Embryonic facial prominence (tissue), 1 donor: ENCODE results near the gene SSBP1.
"Not testable (repeated sequence)": the region's sequence is repeated elsewhere in the genome, so short reads cannot be mapped to it uniquely, and the experiment has no call there.

Experiments used
- DNase-seq: peaks from one replicate; pipeline ENCODE4 v3.0.0-alpha.2; 2016; ENCODE audit errors: extremely low spot score

Gene SSBP1

GRCh38 chr7:141737836-141738591, at the start of gene SSBP1:
Gene SSBP1 (plus strand): TSS chr7:141738358. CDS start chr7:141739167, 809 bp downstream.
- DNase-seq: peak; percentile 93

GRCh38 chr7:141689072-141689825, 48.9 kb upstream of the SSBP1 start:
- not testable (repeated sequence) for DNase-seq

- no peak for DNase-seq
Observed at GRCh38 chr7:141691540-141691939, 46.6 kb upstream of the SSBP1 start.

GRCh38 chr7:141691961-141692360, 46.2 kb upstream of the SSBP1 start:
- no peak for DNase-seq

- no peak for DNase-seq
Observed at GRCh38 chr7:141693082-141693481, 45.1 kb upstream of the SSBP1 start.

- no peak for DNase-seq
Observed at GRCh38 chr7:141695803-141696289, 42.3 kb upstream of the SSBP1 start.

GRCh38 chr7:141696348-141696747, 41.8 kb upstream of the SSBP1 start:
- DNase-seq: no peak

GRCh38 chr7:141697211-141697871, 40.8 kb upstream of the SSBP1 start:
- no peak for DNase-seq

GRCh38 chr7:141698247-141699015, 39.7 kb upstream of the SSBP1 start:
- DNase-seq: no peak

- no peak for DNase-seq
Observed at GRCh38 chr7:141699860-141700259, 38.3 kb upstream of the SSBP1 start.

GRCh38 chr7:141700296-141700847, 37.8 kb upstream of the SSBP1 start:
- DNase-seq: no peak

GRCh38 chr7:141700848-141701371, 37.2 kb upstream of the SSBP1 start:
- no peak for DNase-seq

- no peak for DNase-seq
Observed at GRCh38 chr7:141701489-141702046, 36.6 kb upstream of the SSBP1 start.

- no peak for DNase-seq
Observed at GRCh38 chr7:141702047-141702567, 36.1 kb upstream of the SSBP1 start, which contains the start of gene DENND11. Gene DENND11 (minus strand): TSS chr7:141702166. CDS start chr7:141702153, 13 bp downstream.

- DNase-seq: no peak
Observed at GRCh38 chr7:141702892-141703291, 35.3 kb upstream of the SSBP1 start.

- DNase-seq: no peak
Observed at GRCh38 chr7:141704112-141704511, 34.0 kb upstream of the SSBP1 start.

- no peak for DNase-seq
Observed at GRCh38 chr7:141704741-141705140, 33.4 kb upstream of the SSBP1 start.

GRCh38 chr7:141706239-141707064, 31.7 kb upstream of the SSBP1 start:
- DNase-seq: no peak

- DNase-seq: no peak
Observed at GRCh38 chr7:141708351-141708750, 29.8 kb upstream of the SSBP1 start, which contains the start of gene WEE2. Gene WEE2 (plus strand): TSS chr7:141708353. CDS start chr7:141708759, 406 bp downstream.
